Measurements from ENCODE around the gene PSMA5. TPM values are rescaled to one million over a fixed set of nuclear protein-coding genes. Genes with fewer than 3 reads are reported as not detected.

The PSMA5 gene
- 103 and 114 TPM in 2 replicates for polyA plus RNA-seq

DNA sequence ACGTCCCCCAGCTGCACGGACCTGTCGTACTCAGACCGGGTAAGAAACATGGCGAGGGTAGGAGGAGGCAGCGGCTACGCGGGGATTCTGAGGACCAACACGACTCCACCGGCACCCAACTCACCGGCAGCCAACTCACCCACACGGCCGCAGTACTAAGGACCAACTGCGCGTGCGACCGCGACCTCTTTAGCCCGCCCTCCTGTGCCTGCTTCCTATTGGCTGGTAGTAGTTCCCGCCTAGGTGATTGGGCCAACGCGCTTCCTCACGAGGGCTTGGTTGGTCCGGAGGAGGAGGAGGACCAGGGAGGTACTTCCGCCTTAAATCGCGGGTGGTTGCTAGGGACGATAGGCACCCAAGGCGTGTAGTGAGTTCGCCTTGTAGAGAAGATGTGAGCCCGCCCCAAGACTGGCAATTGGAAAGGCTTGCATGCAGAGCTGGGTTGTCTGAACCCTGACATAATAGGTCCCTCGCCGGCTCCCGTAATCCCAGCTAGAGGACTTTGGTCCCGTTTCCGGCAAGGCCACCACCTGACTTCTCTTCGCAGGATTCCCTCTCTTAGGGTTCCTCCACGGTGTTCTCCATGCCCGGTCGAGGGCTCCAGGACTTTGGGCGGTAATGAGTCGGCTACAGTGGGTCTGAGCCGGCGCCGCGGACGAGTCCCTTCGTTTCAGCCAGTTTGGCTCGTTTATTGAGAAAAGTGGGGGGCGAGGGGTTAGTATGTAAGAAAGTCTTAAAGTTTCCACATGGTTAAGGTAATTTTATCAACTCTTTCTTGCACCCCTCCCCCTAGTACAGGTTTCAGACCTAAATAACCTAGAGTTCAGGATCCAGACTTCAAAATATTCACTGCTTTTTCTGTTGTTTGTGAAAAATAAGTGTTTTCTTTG lies at the start of gene PSMA5:
Gene PSMA5 (minus strand): TSS at position 168 of the 890 bp plus-strand sequence. CDS start 118 bp downstream, at position 50.

GRCh38 chr1:109466452-109467300 lies 40.4 kb upstream of the PSMA5 start, which contains the start of gene SYPL2:
SYPL2 (plus strand) TSS chr1:109466546; CDS start chr1:109466844, 298 bp downstream.

DNA sequence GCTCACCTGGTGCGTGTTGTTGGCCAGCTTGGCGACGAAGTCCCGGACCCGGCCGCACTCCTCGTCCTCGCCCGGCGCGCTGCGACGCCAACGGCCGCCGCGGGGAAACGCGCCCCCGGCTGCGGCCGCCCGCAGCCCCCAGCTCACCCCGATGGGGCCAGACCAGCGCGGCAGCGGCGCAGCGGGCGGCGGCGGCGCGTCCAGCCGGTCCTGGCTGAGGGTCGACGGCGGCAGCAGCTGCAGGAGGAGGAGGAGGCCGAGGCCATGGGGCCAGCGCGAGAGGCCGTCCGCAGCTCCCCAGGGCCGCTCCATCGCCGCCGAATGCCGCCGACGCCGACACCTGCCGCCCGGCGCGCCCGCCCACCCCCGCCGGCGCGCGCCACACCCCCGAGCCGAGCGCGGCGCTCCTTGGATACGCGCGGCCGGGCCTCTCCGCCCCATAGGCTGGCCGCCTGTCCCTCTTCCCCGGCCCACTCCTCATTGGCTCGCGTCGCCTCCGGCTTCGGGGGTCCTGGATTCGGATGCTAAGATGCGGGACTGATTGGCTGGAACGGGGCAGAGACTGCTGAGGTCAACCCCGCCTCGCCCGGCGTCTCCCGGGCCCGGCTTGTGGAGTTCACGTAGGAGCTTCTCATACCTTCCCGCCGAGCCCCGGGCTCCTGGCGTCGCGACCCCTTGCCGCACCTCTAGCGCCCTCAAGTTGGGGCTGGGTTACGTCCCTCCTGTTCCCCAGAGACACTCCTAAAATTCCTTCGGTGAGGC lies 28.5 kb downstream of the PSMA5 start, which contains the start of gene SORT1:
Gene SORT1 (minus strand): TSS at position 338 of the 762 bp plus-strand sequence. CDS start 26 bp downstream, at position 312.

Other genes with a start within 250 kb of the PSMA5 start
- gene SARS1, start 212.5 kb downstream of the PSMA5 start, polyA plus RNA-seq = 193 and 222 TPM in 2 replicates
- gene CELSR2, start 176.9 kb downstream of the PSMA5 start, polyA plus RNA-seq = 4.2 and 6.6 TPM in 2 replicates
- gene PSRC1, start 143.3 kb downstream of the PSMA5 start, polyA plus RNA-seq = 4.5 TPM in 1 of 2 replicates, not detected in the other
- 1.1 TPM in 1 of 2 replicates, not detected in the other for gene MYBPHL, start 119.4 kb downstream of the PSMA5 start, polyA plus RNA-seq
- gene SORT1, start 28.5 kb downstream of the PSMA5 start, polyA plus RNA-seq = 7.4 and 14.4 TPM in 2 replicates
- not detected in 2 replicates for gene SYPL2, start 40.1 kb upstream of the PSMA5 start, polyA plus RNA-seq
- 1.8 TPM in 1 of 2 replicates, not detected in the other for gene ATXN7L2, start 57.5 kb upstream of the PSMA5 start, polyA plus RNA-seq
- gene CYB561D1, start 67.6 kb upstream of the PSMA5 start, polyA plus RNA-seq = 1.6 and 4.2 TPM in 2 replicates
- gene AMIGO1, start 83.3 kb upstream of the PSMA5 start, polyA plus RNA-seq = 36.7 and 50.3 TPM in 2 replicates
- gene GPR61, start 113.4 kb upstream of the PSMA5 start, polyA plus RNA-seq = 14.8 and 15.2 TPM in 2 replicates
- gene GNAI3, start 122.2 kb upstream of the PSMA5 start, polyA plus RNA-seq = 2.2 and 3.8 TPM in 2 replicates
- gene GNAT2, start 193.2 kb upstream of the PSMA5 start, polyA plus RNA-seq = not detected in 2 replicates
- gene AMPD2, start 193.4 kb upstream of the PSMA5 start, polyA plus RNA-seq = 22.1 and 37.9 TPM in 2 replicates
- gene GSTM4, start 229.7 kb upstream of the PSMA5 start, polyA plus RNA-seq = 30.7 and 36.0 TPM in 2 replicates
- 87.9 and 100 TPM in 2 replicates for gene GSTM2, start 241.6 kb upstream of the PSMA5 start, polyA plus RNA-seq